Thymus (tissue), 11 donors: ENCODE measurements around the gene ALB. TPM values are rescaled to one million over a fixed set of nuclear protein-coding genes. Genes with fewer than 3 reads are reported as not detected.

ENCODE experiments used
- DNase-seq, 9 donors: peaks; one replicate each; pipeline ENCODE4 v3.0.0-alpha.2; 2013; ENCODE audit warnings: low spot score in 9 of 9, low read depth in 6 of 9, missing footprints in 1 of 9
- H3K27ac ChIP-seq, 2 donors: one replicate each; pipeline ENCODE4 v1.5.1; 2013; ENCODE audit warnings: control low read depth in 1 of 2, low read depth in 1 of 2, low read length in 1 of 2, mild to moderate bottlenecking in 1 of 2, moderate library complexity in 1 of 2
- H3K27me3 ChIP-seq, 2 donors: one replicate each; pipeline ENCODE4 v1.5.1; 2013; ENCODE audit warnings: low read length in 1 of 2; ENCODE audit not compliant: control insufficient read depth in 2 of 2, insufficient read depth in 1 of 2
- H3K36me3 ChIP-seq, 2 donors: one replicate each; pipeline ENCODE4 v1.5.1; 2013; ENCODE audit warnings: low read length in 1 of 2, mild to moderate bottlenecking in 1 of 2, moderate library complexity in 1 of 2; ENCODE audit not compliant: control insufficient read depth in 2 of 2, insufficient read depth in 2 of 2
- H3K4me1 ChIP-seq, 2 donors: one replicate each; pipeline ENCODE4 v1.5.1; 2013; ENCODE audit warnings: low read length in 2 of 2; ENCODE audit not compliant: control insufficient read depth in 2 of 2, insufficient read depth in 2 of 2
- H3K4me3 ChIP-seq, 2 donors: one replicate each; pipeline ENCODE4 v1.5.1; 2013; ENCODE audit warnings: low read length in 2 of 2, control low read depth in 1 of 2, mild to moderate bottlenecking in 1 of 2
- H3K9me3 ChIP-seq, 2 donors: one replicate each; pipeline ENCODE4 v1.5.1; 2013; ENCODE audit warnings: low read length in 1 of 2, mild to moderate bottlenecking in 1 of 2; ENCODE audit not compliant: control insufficient read depth in 2 of 2, insufficient read depth in 1 of 2
- WGBS: extraction: QIAGEN DNeasy Blood & Tissue Kit; methylation state at CpG from one replicate; pipeline ENCODE4 v1.1.7; 2013; 5-methylcytosine and 5-hydroxymethylcytosine counted together
- polyA plus RNA-seq: library from polyadenylated mRNA; stranded (reverse); fragments of 200-250 nt; gene quantifications from one replicate; pipeline ENCODE4 v1.2.3, GENCODE V29; 2013
- total RNA-seq: library from RNA; stranded (reverse); fragments of 120-200 nt; gene quantifications from one replicate; pipeline ENCODE4 v1.2.4, GENCODE V29; 2013
- donor health status: healthy.

ALB gene
- total and polyA plus RNA-seq, 2 donors: 2.9 to 7.5 TPM

GRCh38 chr4:73440653-73441052 lies 36.6 kb downstream of the ALB start:
- Histone ChIP-seq H3K9me3 (no peaks in the 10 kb centered on the region), H3K36me3 (no peaks in the 10 kb centered on the region), H3K27me3 (no peaks in the 10 kb centered on the region), H3K4me3 (no peak overlapping the region), H3K27ac (no peak overlapping the region), H3K4me1 (no peaks in the 10 kb centered on the region)
- WGBS: over 99% methylated on average over 3 of the region's 3 CpGs
- no peak for DNase-seq

GRCh38 chr4:73442275-73442674 lies 38.2 kb downstream of the ALB start:
- no peak for DNase-seq
- no peaks in the 10 kb centered on the region for H3K9me3 ChIP-seq
- H3K27me3 ChIP-seq: no peaks in the 10 kb centered on the region
- H3K36me3 ChIP-seq: no peaks in the 10 kb centered on the region
- H3K4me3 ChIP-seq: no peak overlapping the region
- H3K4me1 ChIP-seq: no peaks in the 10 kb centered on the region
- WGBS: 86% methylated on average over 5 of the region's 5 CpGs
- no peak overlapping the region for H3K27ac ChIP-seq

GRCh38 chr4:73443224-73443623 lies 39.1 kb downstream of the ALB start:
- DNase-seq: no peak
- Histone ChIP-seq H3K4me1 (no peaks in the 10 kb centered on the region), H3K27ac (no peak overlapping the region), H3K27me3 (no peaks in the 10 kb centered on the region), H3K9me3 (no peaks in the 10 kb centered on the region), H3K36me3 (no peaks in the 10 kb centered on the region), H3K4me3 (no peak overlapping the region)
- WGBS: 96% methylated on average over 3 of the region's 3 CpGs

GRCh38 chr4:73445383-73446335 lies 41.6 kb downstream of the ALB start:
- WGBS: 97% methylated on average over 7 of the region's 7 CpGs
- Histone ChIP-seq H3K9me3 (no peaks in the 10 kb centered on the region), H3K36me3 (no peaks in the 10 kb centered on the region), H3K27me3 (no peaks in the 10 kb centered on the region), H3K27ac (no peak overlapping the region), H3K4me3 (no peak overlapping the region), H3K4me1 (no peaks in the 10 kb centered on the region)
- DNase-seq: no peak

- H3K27me3 ChIP-seq: no peaks in the 10 kb centered on the region
- DNase-seq: peak in 5 of 9 donors; percentile 12 to 61 (median 23)
- H3K4me3 ChIP-seq: no peak overlapping the region
- no peaks in the 10 kb centered on the region for H3K4me1 ChIP-seq
- WGBS: 16% methylated on average over 4 of the region's 4 CpGs
- no peak overlapping the region for H3K27ac ChIP-seq
- no peaks in the 10 kb centered on the region for H3K36me3 ChIP-seq
- no peaks in the 10 kb centered on the region for H3K9me3 ChIP-seq
These were observed 42.4 kb downstream of the ALB start for GRCh38 chr4:73446336-73446938.

- Histone ChIP-seq H3K27me3 (no peaks in the 10 kb centered on the region), H3K4me1 (no peaks in the 10 kb centered on the region), H3K36me3 (no peaks in the 10 kb centered on the region), H3K4me3 (no peak overlapping the region), H3K27ac (no peak overlapping the region), H3K9me3 (no peaks in the 10 kb centered on the region)
- WGBS: 96% methylated on average over 4 of the region's 4 CpGs
- DNase-seq: no peak
These were observed 43.6 kb downstream of the ALB start for GRCh38 chr4:73447671-73448070.

GRCh38 chr4:73448448-73449203 lies 44.5 kb downstream of the ALB start:
- 97% methylated on average over 4 of the region's 4 CpGs for WGBS
- no peaks in the 10 kb centered on the region for H3K4me1 ChIP-seq
- H3K4me3 ChIP-seq: no peak overlapping the region
- DNase-seq: no peak
- H3K27ac ChIP-seq: no peak overlapping the region
- H3K36me3 ChIP-seq: no peaks in the 10 kb centered on the region
- no peaks in the 10 kb centered on the region for H3K9me3 ChIP-seq
- no peaks in the 10 kb centered on the region for H3K27me3 ChIP-seq

GRCh38 chr4:73450398-73451004 lies 46.4 kb downstream of the ALB start:
- Histone ChIP-seq H3K4me3 (no peak overlapping the region), H3K36me3 (no peaks in the 10 kb centered on the region), H3K27me3 (no peaks in the 10 kb centered on the region), H3K9me3 (no peaks in the 10 kb centered on the region), H3K4me1 (no peaks in the 10 kb centered on the region), H3K27ac (no peak overlapping the region)
- DNase-seq: no peak
- 90% methylated on average over 9 of the region's 9 CpGs for WGBS
